ENCODE data around the gene MYEF2.

DNA sequence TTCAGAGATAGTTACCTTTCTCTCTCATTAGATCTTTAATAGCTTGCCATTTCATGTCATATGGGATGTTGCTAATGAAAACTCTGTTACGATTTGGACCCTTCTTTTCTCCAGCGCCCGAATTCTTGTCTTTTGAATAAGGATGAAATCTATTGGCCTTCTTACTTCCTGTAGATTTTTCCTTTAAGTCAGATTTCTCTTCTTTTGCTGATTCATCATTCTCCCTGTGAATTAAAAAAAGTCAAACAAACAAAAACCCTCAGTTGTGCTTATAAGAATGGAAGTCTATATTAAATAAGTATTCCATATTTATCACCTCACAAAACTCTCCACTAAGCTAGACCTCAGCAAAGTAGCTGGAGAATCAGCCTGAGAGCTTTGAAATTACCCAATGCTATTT lies 9.5 kb downstream of the MYEF2 start:
- TF ChIP-seq EZH2 (IDR thresholded peaks at IDR 0.05) (no peak), POLR2AphosphoS5 (IDR thresholded peaks at IDR 0.05; ENCODE audit: borderline replicate concordance, low read depth, low read length) (no peak)
